Effector memory CD8-positive, alpha-beta T cell (primary cell): ENCODE results near the gene POU1F1.
"Not testable (repeated sequence)": the region's sequence is repeated elsewhere in the genome, so short reads cannot be mapped to it uniquely, and the experiment has no call there.

Experiments
- ATAC-seq: fragments of 150-1000 bp; cut with Tn5 transposase; replicated peaks from 2 replicates; pipeline ENCODE4 v1.10.0; 2021; ENCODE audit warnings: mild to moderate bottlenecking, moderate library complexity
- DNase-seq, 3 experiments: peaks; one replicate each; pipeline ENCODE4 v3.0.0; 2021
- H3K27ac Mint-ChIP-seq, 2 donors: one replicate each; pipeline ENCODE4 v1.8.0; 2022; ENCODE audit warnings: mild to moderate bottlenecking in 2 of 2, mixed read lengths in 2 of 2, moderate library complexity in 2 of 2
- H3K27me3 Mint-ChIP-seq, 2 donors: one replicate each; pipeline ENCODE4 v1.8.0; 2022; ENCODE audit warnings: mixed read lengths in 2 of 2
- H3K36me3 Mint-ChIP-seq: one replicate; pipeline ENCODE4 v1.8.0; 2022; ENCODE audit warnings: mild to moderate bottlenecking, moderate library complexity, mixed read lengths; ENCODE audit not compliant: insufficient read depth
- H3K4me1 Mint-ChIP-seq, 2 donors: one replicate each; pipeline ENCODE4 v1.8.0; 2022; ENCODE audit warnings: low read depth in 2 of 2, mixed read lengths in 2 of 2
- H3K4me3 Mint-ChIP-seq, 2 donors: one replicate each; pipeline ENCODE4 v1.8.0; 2022; ENCODE audit warnings: mild to moderate bottlenecking in 2 of 2, mixed read lengths in 2 of 2, moderate library complexity in 2 of 2
- H3K9me3 Mint-ChIP-seq, 2 donors: one replicate each; pipeline ENCODE4 v1.8.0; 2022; ENCODE audit warnings: mixed read lengths in 2 of 2
- total RNA-seq, 9 experiments: gene quantifications; one replicate each; lab custom pipeline; 2026; lab: John Stamatoyannopoulos, UW

The POU1F1 gene, protein sequence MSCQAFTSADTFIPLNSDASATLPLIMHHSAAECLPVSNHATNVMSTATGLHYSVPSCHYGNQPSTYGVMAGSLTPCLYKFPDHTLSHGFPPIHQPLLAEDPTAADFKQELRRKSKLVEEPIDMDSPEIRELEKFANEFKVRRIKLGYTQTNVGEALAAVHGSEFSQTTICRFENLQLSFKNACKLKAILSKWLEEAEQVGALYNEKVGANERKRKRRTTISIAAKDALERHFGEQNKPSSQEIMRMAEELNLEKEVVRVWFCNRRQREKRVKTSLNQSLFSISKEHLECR
- 0 reads per million in 9 experiments for total RNA-seq

DNA sequence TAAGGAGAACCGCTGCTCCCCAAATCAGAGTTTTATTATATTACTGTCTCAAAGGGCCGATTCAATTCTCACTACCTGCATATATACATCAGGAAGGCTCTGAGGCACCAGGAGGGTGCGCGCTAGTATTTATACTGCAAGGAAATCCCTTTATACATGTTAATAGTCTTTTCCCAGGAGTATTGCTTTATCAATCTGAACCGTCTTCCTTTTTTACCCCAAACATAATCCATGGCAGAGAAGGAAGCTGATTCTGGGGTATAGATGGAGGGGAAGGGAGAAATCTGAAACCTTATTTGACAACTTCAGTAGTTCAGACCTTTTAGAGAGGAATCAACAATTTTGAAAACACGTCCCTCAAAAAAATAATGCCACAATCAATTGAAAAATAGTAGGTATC is at the start of gene POU1F1:
POU1F1 (minus strand) TSS at position 101 of the 400 bp plus-strand sequence. CDS start 122 bp downstream, outside the sequence.
- Mint-ChIP-seq H3K27ac (no peak within 1 kb of the TSS), H3K27me3 (peaks cover 7 to 11% of the 10 kb centered on the region in 2 donors), H3K4me1 (peaks cover 0 to under 1% of the 10 kb centered on the region in 2 donors), H3K4me3 (no peak within 1 kb of the TSS), H3K9me3 (no peaks in the 10 kb centered on the region), H3K36me3 (no peaks in the 10 kb centered on the region)
- DNase-seq (no peak), ATAC-seq (no peak)

DNA sequence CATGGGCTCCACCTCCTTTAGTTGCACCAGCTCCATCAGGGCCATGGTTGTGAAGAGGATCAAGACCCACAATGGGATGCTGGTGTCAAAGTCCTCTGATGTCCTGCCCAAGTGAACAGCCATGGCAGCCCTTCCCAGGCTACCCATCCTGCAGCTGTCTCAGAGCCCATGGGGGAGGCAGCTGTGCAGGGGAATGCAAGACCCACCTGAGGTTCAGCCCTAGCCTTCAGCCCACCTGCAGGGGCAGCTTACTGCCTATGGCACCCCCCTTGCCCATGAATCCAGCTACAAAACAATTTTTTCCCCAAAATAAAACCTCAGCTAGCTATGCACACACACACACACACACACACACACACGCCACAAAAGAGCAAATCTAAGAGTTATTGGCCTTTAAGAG is 48.2 kb upstream of the POU1F1 start:
- DNase-seq (no peak), ATAC-seq (no peak)
- Mint-ChIP-seq H3K4me3 (no peak overlapping the region), H3K27ac (no peak overlapping the region), H3K27me3 (peaks cover 41 to 43% of the 10 kb centered on the region in 2 donors), H3K4me1 (no peaks in the 10 kb centered on the region), H3K36me3 (no peaks in the 10 kb centered on the region), H3K9me3 (no peaks in the 10 kb centered on the region)

DNA sequence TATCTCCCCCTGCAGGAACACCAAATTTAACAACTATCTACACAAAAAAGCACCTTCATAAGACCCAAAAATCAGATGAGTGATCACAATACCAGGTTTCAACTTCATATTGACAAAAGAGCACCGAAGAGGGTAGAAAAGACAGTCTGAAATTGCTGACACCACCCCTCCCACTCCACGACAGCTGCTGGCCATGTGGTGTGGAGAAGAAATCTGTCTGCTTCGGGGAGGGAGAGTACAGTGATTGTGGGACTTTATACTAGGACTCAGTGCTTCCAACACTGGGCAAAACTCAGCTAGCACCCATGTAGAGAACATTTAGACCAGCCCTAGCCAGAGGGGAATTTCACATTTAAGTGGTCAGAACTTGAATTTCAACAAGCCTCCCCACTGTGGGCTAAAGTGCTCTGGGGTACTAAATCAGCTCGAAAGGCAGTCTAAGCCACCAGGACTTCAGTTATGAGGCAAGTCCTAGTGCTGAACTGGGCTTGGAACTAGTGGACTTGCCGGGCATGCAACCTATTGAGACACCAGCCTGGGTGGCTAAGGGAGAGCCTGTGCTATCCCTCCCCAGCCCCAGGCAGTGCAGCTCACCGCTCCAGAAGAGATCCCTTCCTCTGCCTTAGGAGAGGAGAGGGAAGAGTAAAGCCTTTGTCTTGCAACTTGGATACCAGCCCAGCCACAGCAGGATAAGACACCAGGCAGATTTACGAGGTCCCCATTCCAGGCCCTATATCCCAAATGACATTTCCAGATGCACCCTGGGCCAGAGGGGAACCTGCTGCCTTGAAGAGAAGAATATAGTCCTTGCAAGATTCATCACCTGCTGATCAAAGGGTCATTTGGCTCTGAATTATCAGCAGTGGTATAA is 44.6 kb upstream of the POU1F1 start:
- H3K27ac Mint-ChIP-seq = no peak overlapping the region
- ATAC-seq = no peak
- peaks cover 47 to 51% of the 10 kb centered on the region in 2 donors for H3K27me3 Mint-ChIP-seq
- H3K36me3 Mint-ChIP-seq = no peaks in the 10 kb centered on the region
- no peaks in the 10 kb centered on the region for H3K9me3 Mint-ChIP-seq
- DNase-seq = no peak
- H3K4me1 Mint-ChIP-seq = no peaks in the 10 kb centered on the region
- no peak overlapping the region for H3K4me3 Mint-ChIP-seq

DNA sequence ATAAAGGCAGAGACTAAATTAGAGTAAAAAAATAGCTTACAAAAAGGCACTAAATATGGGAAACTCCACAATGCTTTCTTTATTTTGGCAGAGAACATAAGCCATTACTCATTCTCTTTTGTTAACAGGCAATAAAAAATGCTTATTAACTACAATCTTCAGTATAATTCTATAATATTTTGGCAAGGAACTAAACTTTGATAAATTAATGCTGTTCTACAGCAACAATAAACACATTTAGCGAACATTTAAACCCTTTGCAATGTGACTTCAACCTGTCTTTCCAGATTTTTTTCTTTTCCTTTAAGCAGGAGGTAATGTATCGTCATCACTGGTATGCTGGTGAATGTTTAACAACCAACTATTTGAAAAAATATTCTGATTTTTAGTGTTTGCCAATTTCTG is 42.2 kb upstream of the POU1F1 start:
- Mint-ChIP-seq H3K36me3 (no peaks in the 10 kb centered on the region), H3K4me1 (no peaks in the 10 kb centered on the region), H3K9me3 (no peaks in the 10 kb centered on the region), H3K27ac (no peak overlapping the region), H3K27me3 (peaks cover 42 to 48% of the 10 kb centered on the region in 2 donors), H3K4me3 (no peak overlapping the region)
- no peak for ATAC-seq
- DNase-seq = no peak

DNA sequence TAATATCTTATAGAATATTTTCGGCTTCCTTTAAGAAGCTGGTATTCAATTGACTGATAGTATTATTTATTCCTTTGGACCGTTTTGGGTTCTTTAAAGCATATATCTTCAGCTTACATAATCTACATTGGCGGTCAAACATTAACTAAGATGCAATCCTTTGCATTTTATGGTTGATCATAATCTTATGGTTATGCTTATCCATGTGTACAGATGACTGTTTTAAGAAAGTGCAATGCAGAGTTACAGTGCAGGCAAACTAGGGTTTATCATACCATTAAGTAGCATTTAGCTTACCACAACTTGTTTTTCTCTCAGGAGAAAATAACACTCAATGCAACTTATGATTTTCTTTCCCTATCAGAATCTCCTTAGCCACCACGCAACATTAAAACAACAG is 41.4 kb upstream of the POU1F1 start:
- Mint-ChIP-seq H3K27ac (no peak overlapping the region), H3K4me3 (no peak overlapping the region), H3K9me3 (no peaks in the 10 kb centered on the region), H3K27me3 (peaks cover 34 to 40% of the 10 kb centered on the region in 2 donors), H3K36me3 (no peaks in the 10 kb centered on the region), H3K4me1 (no peaks in the 10 kb centered on the region)
- DNase-seq (no peak), ATAC-seq (no peak)

DNA sequence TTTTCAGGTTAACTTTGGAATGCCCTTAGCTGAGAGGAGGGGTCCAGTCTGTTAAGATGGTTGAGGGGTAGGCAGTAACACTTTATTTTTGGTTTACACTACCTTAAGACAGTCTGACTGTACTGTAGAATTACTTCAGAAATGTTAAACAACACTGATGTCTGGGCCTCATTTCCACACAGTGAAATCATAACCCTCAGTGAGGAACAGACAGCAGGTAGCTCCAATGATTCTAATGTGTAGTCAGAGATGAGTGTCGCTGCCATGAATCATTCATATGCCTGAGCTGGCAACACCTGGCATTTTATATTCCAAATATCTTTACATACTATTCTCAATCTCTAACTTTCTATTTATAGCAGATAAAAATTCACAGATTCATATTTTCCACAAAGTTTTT is 37.3 kb upstream of the POU1F1 start:
- DNase-seq (no peak), ATAC-seq (no peak)
- Mint-ChIP-seq H3K36me3 (no peaks in the 10 kb centered on the region), H3K4me3 (no peak overlapping the region), H3K9me3 (no peaks in the 10 kb centered on the region), H3K27ac (no peak overlapping the region), H3K27me3 (peaks cover 5 to 8% of the 10 kb centered on the region in 2 donors), H3K4me1 (no peaks in the 10 kb centered on the region)

DNA sequence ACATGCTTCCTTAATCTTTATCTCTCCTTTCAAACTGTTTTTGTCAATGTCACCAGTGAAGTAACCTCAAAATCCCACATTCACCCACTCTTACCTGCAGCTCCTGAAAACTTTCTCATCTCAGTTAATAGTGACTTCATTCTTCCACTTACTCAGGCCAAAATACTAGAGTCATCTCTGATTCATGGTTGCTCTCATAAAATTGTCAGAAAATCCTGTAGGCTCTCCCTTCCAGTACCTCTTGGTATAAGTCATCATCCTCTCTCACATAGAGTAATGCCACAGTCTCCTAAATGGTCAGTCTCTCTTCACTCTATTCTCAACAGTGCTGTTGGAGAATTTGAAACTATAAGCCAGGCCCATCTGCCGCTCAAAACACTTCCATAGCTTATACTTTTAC is 34.9 kb upstream of the POU1F1 start:
- no peak for ATAC-seq

DNA sequence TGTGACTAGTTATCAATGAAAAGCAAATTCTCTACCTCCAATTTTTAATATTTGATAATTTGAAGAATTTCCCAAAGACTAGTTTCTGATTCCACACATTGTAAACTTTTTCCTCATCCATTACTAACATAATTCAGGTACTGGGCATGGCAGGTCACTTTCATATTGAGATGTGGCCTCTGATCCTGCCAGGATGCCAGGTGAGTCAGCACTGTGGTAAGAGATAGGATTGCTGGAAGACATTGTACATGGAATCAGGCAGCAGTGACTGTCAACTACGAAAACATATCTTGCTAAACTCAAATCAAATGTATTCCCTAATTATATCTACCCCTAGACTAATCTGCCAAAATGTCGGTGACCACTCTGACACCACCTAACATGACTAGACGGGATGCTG is 33.2 kb upstream of the POU1F1 start:
- Mint-ChIP-seq H3K4me3 (no peak overlapping the region), H3K9me3 (no peaks in the 10 kb centered on the region), H3K36me3 (no peaks in the 10 kb centered on the region), H3K27me3 (no peaks in the 10 kb centered on the region), H3K4me1 (no peaks in the 10 kb centered on the region), H3K27ac (no peak overlapping the region)
- DNase-seq (no peak), ATAC-seq (no peak)

More for the DNA sequence above, 34.9 kb upstream of the POU1F1 start:
- no peak for DNase-seq
- no peak overlapping the region for H3K4me3 Mint-ChIP-seq
- no peaks in the 10 kb centered on the region for H3K9me3 Mint-ChIP-seq
- peaks cover 5 to 8% of the 10 kb centered on the region in 2 donors for H3K27me3 Mint-ChIP-seq
- H3K4me1 Mint-ChIP-seq = no peaks in the 10 kb centered on the region
- H3K36me3 Mint-ChIP-seq = no peaks in the 10 kb centered on the region
- no peak overlapping the region for H3K27ac Mint-ChIP-seq

DNA sequence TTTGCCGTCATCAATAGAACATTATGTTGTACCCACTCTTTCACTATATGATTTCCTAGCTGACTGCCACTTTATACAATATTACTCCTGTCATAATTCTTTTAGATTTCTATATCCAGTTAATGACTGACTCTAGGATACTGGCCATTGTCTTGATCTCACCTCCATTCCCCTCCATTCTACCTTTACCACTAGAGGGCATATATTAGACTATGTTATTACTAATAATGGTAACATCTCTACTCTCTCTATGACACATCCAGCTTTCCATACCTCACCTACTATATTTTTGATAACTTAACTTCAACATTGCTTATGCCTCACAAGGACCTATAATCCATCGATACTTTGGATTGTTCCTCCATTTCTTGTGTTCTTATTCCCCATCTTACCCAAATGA is 31.4 kb upstream of the POU1F1 start:
- no peak overlapping the region for H3K27ac Mint-ChIP-seq
- no peaks in the 10 kb centered on the region for H3K9me3 Mint-ChIP-seq
- H3K4me1 Mint-ChIP-seq = no peaks in the 10 kb centered on the region
- DNase-seq (no peak), ATAC-seq (no peak)
- H3K4me3 Mint-ChIP-seq = no peak overlapping the region
- no peaks in the 10 kb centered on the region for H3K27me3 Mint-ChIP-seq
- no peaks in the 10 kb centered on the region for H3K36me3 Mint-ChIP-seq

DNA sequence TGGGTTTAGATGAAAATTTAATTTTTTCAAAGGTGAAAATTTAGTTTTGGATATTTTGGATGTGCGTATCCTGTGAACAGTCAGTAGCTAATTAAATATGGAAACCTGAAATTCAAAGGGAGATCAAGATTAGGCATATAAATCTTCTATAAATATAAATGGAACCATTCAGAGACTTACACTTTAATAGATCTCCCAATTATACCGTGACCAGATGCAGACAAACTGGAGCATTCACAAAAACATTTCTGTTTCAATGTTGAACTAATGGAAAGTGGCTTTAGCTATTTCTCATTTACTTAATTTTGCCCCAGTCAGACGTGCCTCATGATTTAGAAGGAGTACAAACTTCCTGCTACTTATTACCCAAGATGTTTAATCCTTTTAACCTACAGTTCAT is 29.1 kb upstream of the POU1F1 start:
- no peaks in the 10 kb centered on the region for H3K4me1 Mint-ChIP-seq
- no peak overlapping the region for H3K4me3 Mint-ChIP-seq
- DNase-seq = no peak
- H3K36me3 Mint-ChIP-seq = no peaks in the 10 kb centered on the region
- H3K27ac Mint-ChIP-seq = no peak overlapping the region
- H3K27me3 Mint-ChIP-seq = no peaks in the 10 kb centered on the region
- no peak for ATAC-seq
- H3K9me3 Mint-ChIP-seq = no peaks in the 10 kb centered on the region

DNA sequence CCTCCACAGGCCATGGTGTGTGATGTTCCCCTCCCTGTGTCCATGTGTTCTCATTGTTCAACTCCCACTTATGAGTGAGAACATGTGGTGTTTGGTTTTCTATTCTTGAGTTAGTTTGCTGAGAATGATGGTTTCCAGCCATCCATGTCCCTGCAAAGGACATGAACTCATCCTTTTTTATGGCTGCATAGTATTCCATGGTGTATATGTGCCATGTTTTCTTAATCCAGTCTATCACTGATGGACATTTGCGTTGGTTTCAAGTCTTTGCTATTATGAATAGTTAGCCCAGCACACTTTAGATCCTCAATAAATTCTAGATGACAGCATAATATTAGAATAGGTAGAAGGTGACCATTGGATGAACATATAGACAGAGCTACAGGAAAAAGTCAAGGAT is 28.6 kb upstream of the POU1F1 start:
- H3K27me3 Mint-ChIP-seq, H3K9me3 Mint-ChIP-seq, DNase-seq, ATAC-seq, H3K36me3 Mint-ChIP-seq, H3K4me1 Mint-ChIP-seq, H3K4me3 Mint-ChIP-seq, H3K27ac Mint-ChIP-seq: not testable (repeated sequence)

DNA sequence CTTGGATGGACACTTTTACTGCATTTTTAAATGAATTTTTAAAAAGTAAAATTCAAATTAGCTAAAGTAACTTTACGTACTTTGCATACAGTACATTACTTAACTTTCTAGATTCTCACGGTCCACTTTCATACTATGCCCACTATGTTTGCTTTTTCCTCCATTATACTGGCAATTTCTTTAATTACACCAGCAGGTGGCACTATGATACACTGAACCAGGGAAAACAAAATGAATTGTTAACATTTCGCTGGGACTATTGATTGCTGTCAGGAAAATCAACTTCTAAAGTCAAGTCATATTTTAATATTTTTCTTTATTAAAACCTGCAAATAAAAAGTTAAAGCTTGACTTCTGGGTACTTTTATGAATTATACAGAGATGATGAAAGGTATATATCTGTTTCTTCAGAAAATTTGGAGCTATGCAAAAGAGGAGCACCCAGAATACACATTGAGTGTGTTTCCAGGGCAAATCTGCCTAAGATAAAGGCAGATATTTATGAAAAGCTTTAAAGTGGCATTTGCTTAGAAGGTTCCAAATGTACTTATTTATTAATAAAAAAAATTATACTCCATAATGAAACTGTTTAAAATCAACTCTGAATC is 21.8 kb upstream of the POU1F1 start:
- DNase-seq = no peak
- ATAC-seq = peak; percentile 69
- Mint-ChIP-seq H3K4me1 (no peaks in the 10 kb centered on the region), H3K9me3 (no peaks in the 10 kb centered on the region), H3K36me3 (no peaks in the 10 kb centered on the region), H3K27me3 (no peaks in the 10 kb centered on the region), H3K4me3 (no peak overlapping the region), H3K27ac (no peak overlapping the region)

DNA sequence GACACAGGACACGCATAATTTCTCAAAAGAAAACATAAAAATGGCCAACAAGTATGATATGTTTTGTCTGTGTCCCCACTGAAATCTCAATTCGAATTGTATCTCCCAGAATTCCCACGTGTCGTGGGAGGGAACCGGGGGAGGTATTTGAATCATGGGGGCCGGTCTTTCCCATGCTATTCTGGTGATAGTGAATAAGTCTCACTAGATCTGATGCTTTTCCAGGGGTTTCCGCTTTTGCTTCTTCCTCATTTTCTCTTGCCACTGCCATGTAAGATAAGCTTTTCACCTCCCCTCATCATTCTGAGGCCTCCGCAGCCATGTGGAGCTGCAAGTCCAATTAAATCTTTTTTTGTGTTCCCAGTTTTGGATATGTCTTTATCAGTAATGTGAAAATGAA is 12.1 kb upstream of the POU1F1 start:
- DNase-seq (no peak), ATAC-seq (no peak)
- Mint-ChIP-seq H3K27ac (no peak overlapping the region), H3K27me3 (peaks cover 7 to 21% of the 10 kb centered on the region in 2 donors), H3K9me3 (no peaks in the 10 kb centered on the region), H3K4me1 (no peaks in the 10 kb centered on the region), H3K36me3 (no peaks in the 10 kb centered on the region), H3K4me3 (no peak overlapping the region)
